22Rv1 (cell line): ENCODE data around the gene ZBTB44.

Source experiments
- CTCF ChIP-seq: fragments of 450-650 bp; IDR thresholded peaks from 2 replicates; pipeline ENCODE4 v1.5.1; 2017; ENCODE audit warnings: mild to moderate bottlenecking
- ZFX ChIP-seq: fragments of 450-650 bp; IDR thresholded peaks from 2 replicates; pipeline ENCODE4 v1.6.1; 2017; ENCODE audit warnings: antibody characterized with exemption, borderline replicate concordance

GRCh38 chr11:130260080-130260627 is 54.6 kb downstream of the ZBTB44 start:
- TF ChIP-seq CTCF = no peak
- TF ChIP-seq ZFX = no peak
